ENCODE measurements around the gene SFXN5.
A peak's percentile ranks its signal among the peaks of the same experiment; 100 is the strongest.

Gene SFXN5

GRCh38 chr2:72963423-72964145 lies 107.9 kb downstream of the SFXN5 start:
- Mint-ChIP-seq H3K4me1 (ENCODE audit: low read depth) (no peaks in the 10 kb centered on the region), H3K27ac (no peak overlapping the region), H3K36me3 (peaks cover 3% of the 10 kb centered on the region), H3K27me3 (no peaks in the 10 kb centered on the region), H3K9me3 (ENCODE audit: low read depth) (no peaks in the 10 kb centered on the region), H3K4me3 (no peak overlapping the region)

- no peaks in the 10 kb centered on the region for H3K9me3 Mint-ChIP-seq (ENCODE audit: low read depth)
- H3K4me3 Mint-ChIP-seq, result no peak overlapping the region
- no peak overlapping the region for H3K27ac Mint-ChIP-seq
- H3K4me1 Mint-ChIP-seq (ENCODE audit: low read depth), result no peaks in the 10 kb centered on the region
- H3K36me3 Mint-ChIP-seq, result peaks cover 3% of the 10 kb centered on the region
- no peaks in the 10 kb centered on the region for H3K27me3 Mint-ChIP-seq
Observed at GRCh38 chr2:72962911-72963310, 108.6 kb downstream of the SFXN5 start.

DNA sequence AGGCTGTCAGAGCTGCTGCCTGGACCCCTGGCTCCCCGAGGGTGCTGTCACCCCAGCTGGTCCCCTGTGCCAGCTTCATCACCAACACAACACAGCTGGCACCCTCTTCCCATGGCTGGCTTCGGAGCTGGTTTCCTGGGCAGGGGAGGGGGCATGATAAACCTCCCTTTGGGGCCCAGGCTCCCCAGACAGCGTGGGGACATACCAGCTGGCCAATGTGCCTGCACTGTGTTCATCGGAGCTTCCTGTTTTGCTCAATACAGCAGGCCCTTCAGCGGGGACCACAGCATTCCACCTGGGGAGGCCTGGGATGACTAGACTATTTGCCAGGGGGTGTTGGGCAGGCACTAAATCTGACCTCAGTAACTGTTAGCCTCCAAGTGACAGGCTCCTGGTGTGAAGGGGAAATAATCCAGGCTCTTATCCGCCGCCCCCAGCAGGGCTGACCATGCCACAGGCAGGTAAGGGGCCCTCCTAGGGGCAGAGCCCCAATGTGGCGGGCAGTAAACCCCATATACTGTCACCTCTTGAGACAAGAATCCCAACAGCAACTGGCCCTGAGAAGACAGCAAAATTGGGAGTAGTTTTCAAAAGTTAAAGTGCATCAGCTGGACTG lies 109.6 kb downstream of the SFXN5 start:
- Mint-ChIP-seq H3K36me3 (peaks cover 6% of the 10 kb centered on the region), H3K4me3 (no peak overlapping the region), H3K4me1 (ENCODE audit: low read depth) (peaks cover under 1% of the 10 kb centered on the region)

GRCh38 chr2:72961036-72961720 lies 110.3 kb downstream of the SFXN5 start:
- Mint-ChIP-seq H3K4me1 (ENCODE audit: low read depth) (peaks cover 4% of the 10 kb centered on the region), H3K4me3 (no peak overlapping the region), H3K9me3 (ENCODE audit: low read depth) (no peaks in the 10 kb centered on the region), H3K36me3 (peaks cover 10% of the 10 kb centered on the region), H3K27me3 (no peaks in the 10 kb centered on the region), H3K27ac (no peak overlapping the region)

More for the DNA sequence above, 109.6 kb downstream of the SFXN5 start:
- H3K27me3 Mint-ChIP-seq, result no peaks in the 10 kb centered on the region
- H3K27ac Mint-ChIP-seq, result no peak overlapping the region
- H3K9me3 Mint-ChIP-seq (ENCODE audit: low read depth), result no peaks in the 10 kb centered on the region

DNA sequence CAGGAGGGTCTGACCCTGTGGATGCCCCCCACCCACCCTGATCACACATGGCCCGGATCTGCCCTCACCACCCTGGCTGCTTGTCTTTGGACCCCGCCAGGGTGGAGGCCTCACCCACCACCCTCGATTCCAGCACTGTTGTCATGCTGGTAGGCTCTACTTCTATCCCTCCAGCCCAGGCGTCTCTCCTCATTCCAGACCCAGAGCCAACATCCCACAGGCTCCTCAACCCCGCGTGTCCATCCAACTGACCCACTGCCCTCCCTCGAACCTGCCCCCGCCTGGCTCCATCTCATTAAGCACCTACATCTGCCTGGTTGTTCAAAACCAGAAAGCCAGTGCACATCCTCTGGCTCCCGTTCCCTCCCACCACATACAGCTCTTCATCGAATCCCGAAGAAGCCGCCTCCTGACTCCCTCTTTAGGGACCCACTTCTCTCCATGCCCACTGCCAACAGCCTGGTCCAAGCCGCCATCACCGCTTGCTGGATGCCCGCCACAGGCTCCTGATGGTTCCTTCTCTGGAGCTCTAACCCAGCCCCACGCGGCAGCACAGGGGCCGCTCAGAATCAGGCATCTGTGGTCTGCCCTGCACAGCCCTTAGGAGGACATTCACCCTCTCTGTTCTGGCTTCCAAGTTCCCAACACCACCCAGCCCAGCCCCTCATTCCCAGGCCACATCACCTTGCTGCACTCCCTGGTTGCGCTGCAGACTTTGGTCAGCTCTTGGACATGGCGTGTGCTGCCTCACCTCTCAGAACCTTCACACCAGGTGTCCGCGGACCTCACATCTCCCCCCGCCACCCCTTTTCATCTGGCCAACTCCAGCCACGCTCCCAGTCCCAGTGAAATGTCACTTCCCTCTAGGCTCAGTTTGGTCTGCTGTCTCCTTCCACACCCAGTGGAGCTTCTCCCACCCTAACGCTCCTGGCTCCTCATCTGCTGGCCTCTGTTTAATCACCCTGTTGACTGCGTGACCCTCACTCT lies 111.2 kb downstream of the SFXN5 start:
- H3K4me3 Mint-ChIP-seq, result no peak overlapping the region
- H3K27me3 Mint-ChIP-seq, result no peaks in the 10 kb centered on the region
- H3K27ac Mint-ChIP-seq, result no peak overlapping the region

DNA sequence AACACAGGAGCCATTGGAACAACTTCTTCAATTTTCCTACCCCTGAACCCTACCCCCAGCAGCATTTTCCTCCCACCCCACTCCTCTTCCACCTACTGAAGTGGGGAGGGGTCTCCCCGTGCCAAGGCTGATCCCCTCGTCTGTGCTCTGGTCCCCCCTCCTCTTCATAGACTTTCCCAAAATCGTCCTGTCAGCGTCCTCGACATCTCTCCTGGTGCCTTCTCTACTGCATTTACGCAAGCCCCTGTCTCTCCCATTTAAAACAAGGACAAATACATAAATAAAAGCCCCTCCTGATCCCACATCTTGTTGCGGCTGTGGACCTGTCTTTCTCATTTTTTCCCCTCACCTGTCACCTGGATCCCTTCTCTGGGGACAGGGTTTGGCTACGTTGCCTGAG lies 112.0 kb downstream of the SFXN5 start:
- Mint-ChIP-seq H3K4me1 (ENCODE audit: low read depth) (peaks cover 11% of the 10 kb centered on the region), H3K36me3 (peaks cover 10% of the 10 kb centered on the region)

More for the DNA sequence above, 111.2 kb downstream of the SFXN5 start:
- H3K36me3 Mint-ChIP-seq, result peaks cover 10% of the 10 kb centered on the region
- no peaks in the 10 kb centered on the region for H3K9me3 Mint-ChIP-seq (ENCODE audit: low read depth)
- peaks cover 6% of the 10 kb centered on the region for H3K4me1 Mint-ChIP-seq (ENCODE audit: low read depth)

DNA sequence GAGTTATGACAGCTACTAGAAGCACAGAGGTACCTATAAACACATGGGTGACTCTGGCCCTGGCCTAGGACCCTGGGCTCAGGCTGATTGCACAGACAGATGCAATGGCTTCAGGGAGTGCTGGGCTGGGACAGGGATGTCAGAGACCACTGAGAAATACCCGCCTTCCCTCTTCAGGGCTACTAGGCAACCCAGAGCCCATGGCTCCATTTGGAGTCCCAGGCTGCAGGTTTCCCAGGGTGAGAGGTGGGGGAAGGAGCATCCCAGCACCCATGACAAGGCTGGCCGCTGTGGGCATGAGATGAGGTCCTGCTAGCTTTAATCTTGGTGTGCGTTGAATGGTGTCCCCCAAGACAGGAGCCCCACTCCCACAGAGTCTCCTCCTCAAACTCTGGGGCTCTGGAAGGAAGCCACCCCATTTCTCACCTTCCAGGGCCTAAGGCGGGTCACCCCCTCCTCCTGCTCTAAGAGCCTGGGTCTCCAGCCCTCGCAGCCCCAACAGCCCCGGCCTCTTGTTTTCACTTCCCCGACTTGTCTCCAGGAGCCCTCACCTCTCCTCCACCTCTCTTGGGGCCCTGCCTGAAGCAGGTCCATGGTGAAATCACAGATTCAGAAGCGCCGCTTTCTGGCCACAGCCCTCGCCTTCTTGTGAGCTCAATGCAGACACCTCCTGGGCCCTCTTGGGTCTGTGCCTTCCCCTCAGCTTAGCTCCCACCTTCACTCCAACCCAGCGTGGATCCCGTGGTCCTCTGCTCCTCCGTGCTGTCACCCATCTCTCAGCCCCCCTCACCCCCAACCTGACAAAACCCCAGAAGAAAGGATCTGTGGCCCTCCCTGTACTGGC lies 112.7 kb downstream of the SFXN5 start:
- H3K9me3 Mint-ChIP-seq (ENCODE audit: low read depth), result no peaks in the 10 kb centered on the region
- no peaks in the 10 kb centered on the region for H3K27me3 Mint-ChIP-seq
- peaks cover 10% of the 10 kb centered on the region for H3K36me3 Mint-ChIP-seq
- no peak overlapping the region for H3K27ac Mint-ChIP-seq
- no peak overlapping the region for H3K4me3 Mint-ChIP-seq
- H3K4me1 Mint-ChIP-seq (ENCODE audit: low read depth), result peaks cover 19% of the 10 kb centered on the region

More for the DNA sequence above, 112.0 kb downstream of the SFXN5 start:
- Mint-ChIP-seq H3K4me3 (no peak overlapping the region), H3K27ac (no peak overlapping the region), H3K9me3 (ENCODE audit: low read depth) (no peaks in the 10 kb centered on the region), H3K27me3 (no peaks in the 10 kb centered on the region)

DNA sequence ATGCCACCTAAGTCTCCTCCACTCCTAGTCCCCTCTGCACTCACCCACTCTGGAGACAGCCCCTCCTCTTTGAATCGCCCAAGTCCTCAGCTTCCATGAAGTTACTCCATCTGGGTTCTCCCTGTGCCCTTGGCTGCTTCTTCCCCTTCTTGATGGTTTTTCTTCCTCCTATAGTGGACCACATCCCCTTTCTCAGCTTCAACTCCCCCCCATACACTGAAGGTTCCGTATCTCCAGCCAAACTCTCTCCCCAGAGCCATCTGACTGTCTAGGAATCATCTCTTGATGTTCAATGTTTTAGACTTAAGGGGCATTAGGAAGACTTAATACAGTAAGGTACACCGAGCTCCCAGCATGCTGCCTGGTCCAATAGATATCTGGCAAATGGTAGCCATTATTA lies 114.6 kb downstream of the SFXN5 start:
- H3K4me1 Mint-ChIP-seq (ENCODE audit: low read depth), result peaks cover 28% of the 10 kb centered on the region
- H3K9me3 Mint-ChIP-seq (ENCODE audit: low read depth), result no peaks in the 10 kb centered on the region
- peaks cover 10% of the 10 kb centered on the region for H3K36me3 Mint-ChIP-seq
- H3K27me3 Mint-ChIP-seq, result no peaks in the 10 kb centered on the region
- H3K4me3 Mint-ChIP-seq, result no peak overlapping the region
- no peak overlapping the region for H3K27ac Mint-ChIP-seq

GRCh38 chr2:72956050-72956395 lies 115.5 kb downstream of the SFXN5 start:
- no peak overlapping the region for H3K4me3 Mint-ChIP-seq
- H3K36me3 Mint-ChIP-seq, result peaks cover 10% of the 10 kb centered on the region
- no peaks in the 10 kb centered on the region for H3K27me3 Mint-ChIP-seq
- H3K4me1 Mint-ChIP-seq (ENCODE audit: low read depth), result peaks cover 28% of the 10 kb centered on the region
- no peaks in the 10 kb centered on the region for H3K9me3 Mint-ChIP-seq (ENCODE audit: low read depth)
- no peak overlapping the region for H3K27ac Mint-ChIP-seq

GRCh38 chr2:72955228-72956049 lies 116.1 kb downstream of the SFXN5 start:
- H3K27me3 Mint-ChIP-seq, result no peaks in the 10 kb centered on the region
- H3K4me1 Mint-ChIP-seq (ENCODE audit: low read depth), result peaks cover 28% of the 10 kb centered on the region
- H3K4me3 Mint-ChIP-seq, result no peak overlapping the region
- H3K9me3 Mint-ChIP-seq (ENCODE audit: low read depth), result no peaks in the 10 kb centered on the region
- no peak overlapping the region for H3K27ac Mint-ChIP-seq
- H3K36me3 Mint-ChIP-seq, result peaks cover 10% of the 10 kb centered on the region

GRCh38 chr2:72954376-72955227 lies 116.9 kb downstream of the SFXN5 start:
- Mint-ChIP-seq H3K4me1 (ENCODE audit: low read depth) (peaks cover 28% of the 10 kb centered on the region), H3K36me3 (peaks cover 7% of the 10 kb centered on the region), H3K4me3 (peak overlapping the region; percentile 36), H3K9me3 (ENCODE audit: low read depth) (no peaks in the 10 kb centered on the region), H3K27ac (no peak overlapping the region), H3K27me3 (no peaks in the 10 kb centered on the region)

DNA sequence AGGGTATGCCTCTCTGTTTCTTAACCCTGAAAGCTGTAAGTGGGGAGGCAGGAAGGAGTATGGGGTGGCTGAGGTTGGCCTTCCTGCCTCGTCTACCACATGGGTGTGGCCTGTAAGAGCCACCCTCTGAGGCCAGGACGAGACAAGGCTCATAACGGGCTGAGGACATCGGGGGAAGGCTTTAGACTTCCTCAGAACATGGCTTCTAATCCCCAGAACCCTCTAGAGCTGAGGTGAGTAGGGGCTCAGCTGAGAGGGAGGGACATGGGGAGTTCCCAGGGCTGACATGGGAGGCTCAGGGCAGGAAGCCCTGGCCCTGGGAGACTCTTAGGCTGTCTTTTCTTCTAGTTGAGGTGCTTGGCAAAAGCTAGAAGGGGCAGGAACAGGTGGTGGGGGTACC lies 117.5 kb downstream of the SFXN5 start:
- Mint-ChIP-seq H3K27me3 (no peaks in the 10 kb centered on the region), H3K36me3 (peaks cover 6% of the 10 kb centered on the region), H3K27ac (peak overlapping the region; percentile 2)

More for the DNA sequence above, 117.5 kb downstream of the SFXN5 start:
- H3K4me3 Mint-ChIP-seq, result peak overlapping the region; percentile 36
- no peaks in the 10 kb centered on the region for H3K9me3 Mint-ChIP-seq (ENCODE audit: low read depth)
- peaks cover 28% of the 10 kb centered on the region for H3K4me1 Mint-ChIP-seq (ENCODE audit: low read depth)

All from activated naive CD8-positive, alpha-beta T cell (primary cell).